AG10803 (cell line): Measurements from ENCODE around the gene MITF.

Source experiments
- DNase-seq: peaks from one replicate; pipeline ENCODE4 v3.0.0; 2010; ENCODE audit warnings: low read depth
- H3K4me3 ChIP-seq: 2 replicates; pipeline ENCODE4 v1.5.1; 2011; ENCODE audit warnings: mild to moderate bottlenecking, low read length, control low read depth
- TF ChIP-seq, protein P1 (sequence below): conservative IDR thresholded peaks from 2 replicates; pipeline ENCODE4 v1.5.1; 2011; ENCODE audit warnings: mild to moderate bottlenecking, low read length, control low read depth, inconsistent platforms

MITF gene

DNA sequence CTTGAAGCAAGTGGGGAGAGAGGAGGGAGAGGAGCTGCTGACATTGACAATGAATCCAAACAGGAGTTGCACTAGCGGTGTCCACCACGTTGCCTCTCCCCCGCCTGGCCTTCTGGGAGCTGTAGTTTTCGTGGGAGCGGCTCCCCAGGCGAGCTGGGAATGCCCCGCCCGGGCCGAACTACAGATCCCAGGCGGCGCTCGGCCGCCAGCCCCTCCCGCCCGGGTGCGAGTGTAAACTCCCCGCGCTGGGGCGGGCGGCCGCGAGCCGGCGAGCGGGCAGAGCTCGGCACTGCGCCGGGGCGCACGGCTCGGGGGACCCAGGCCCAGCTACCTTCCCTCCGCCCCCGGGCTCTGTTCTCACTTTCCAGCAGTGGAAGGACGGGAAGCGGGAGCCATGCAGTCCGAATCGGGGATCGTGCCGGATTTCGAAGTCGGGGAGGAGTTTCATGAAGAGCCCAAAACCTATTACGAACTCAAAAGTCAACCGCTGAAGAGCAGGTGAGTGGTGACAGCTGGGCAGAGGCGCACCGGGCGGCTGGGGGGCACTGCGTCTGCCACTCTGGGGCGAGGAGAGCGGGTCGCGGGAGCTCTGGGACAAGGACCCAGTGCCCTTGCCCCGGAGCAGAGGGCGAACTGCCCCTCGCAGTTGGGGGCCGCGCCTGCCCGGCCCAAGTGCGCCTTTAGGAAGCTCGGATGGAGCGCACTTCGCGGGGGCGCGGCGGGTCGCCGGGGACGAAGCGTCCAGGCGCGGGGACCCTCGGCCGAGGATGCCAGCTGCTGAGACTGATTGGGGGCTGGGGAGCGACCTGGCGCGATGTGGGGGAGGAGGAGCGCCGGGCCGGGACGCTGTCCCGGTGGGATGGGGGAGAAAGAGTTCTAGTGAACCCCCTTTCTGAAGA is at the start of gene MITF:
Gene MITF, plus strand, starts transcription at position 261 of the 899 bp plus-strand sequence. Its CDS starts 134 bp downstream, at position 395.
- H3K4me3 ChIP-seq: peak within 1 kb of the TSS; percentile 75
- peak; percentile 81 for DNase-seq
- TF ChIP-seq, protein P1, sequence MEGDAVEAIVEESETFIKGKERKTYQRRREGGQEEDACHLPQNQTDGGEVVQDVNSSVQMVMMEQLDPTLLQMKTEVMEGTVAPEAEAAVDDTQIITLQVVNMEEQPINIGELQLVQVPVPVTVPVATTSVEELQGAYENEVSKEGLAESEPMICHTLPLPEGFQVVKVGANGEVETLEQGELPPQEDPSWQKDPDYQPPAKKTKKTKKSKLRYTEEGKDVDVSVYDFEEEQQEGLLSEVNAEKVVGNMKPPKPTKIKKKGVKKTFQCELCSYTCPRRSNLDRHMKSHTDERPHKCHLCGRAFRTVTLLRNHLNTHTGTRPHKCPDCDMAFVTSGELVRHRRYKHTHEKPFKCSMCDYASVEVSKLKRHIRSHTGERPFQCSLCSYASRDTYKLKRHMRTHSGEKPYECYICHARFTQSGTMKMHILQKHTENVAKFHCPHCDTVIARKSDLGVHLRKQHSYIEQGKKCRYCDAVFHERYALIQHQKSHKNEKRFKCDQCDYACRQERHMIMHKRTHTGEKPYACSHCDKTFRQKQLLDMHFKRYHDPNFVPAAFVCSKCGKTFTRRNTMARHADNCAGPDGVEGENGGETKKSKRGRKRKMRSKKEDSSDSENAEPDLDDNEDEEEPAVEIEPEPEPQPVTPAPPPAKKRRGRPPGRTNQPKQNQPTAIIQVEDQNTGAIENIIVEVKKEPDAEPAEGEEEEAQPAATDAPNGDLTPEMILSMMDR: no peak

DNA sequence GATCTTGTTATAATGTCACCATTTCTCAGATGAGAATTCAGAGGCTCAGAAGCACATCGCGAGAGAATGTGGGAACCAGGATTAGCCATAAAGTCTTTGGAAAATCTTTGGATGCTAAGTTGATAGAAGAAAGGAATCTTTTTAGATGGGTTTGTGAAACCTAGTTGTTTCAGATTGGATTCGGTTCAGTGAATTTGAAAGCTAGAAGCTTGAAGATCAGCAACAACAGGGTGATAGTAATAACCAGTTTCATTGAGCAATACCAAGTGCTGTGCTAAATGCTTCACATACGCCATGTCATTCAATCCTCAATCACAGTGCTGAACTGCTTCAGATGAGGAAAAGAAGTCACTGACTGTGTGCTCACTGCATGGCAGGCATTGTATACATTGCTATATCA is 47.4 kb upstream of the MITF start:
- TF ChIP-seq, protein P1: no peak
- DNase-seq: no peak
- H3K4me3 ChIP-seq: no peak overlapping the region

- TF ChIP-seq, protein P1: no peak
- no peak for DNase-seq
- no peak overlapping the region for H3K4me3 ChIP-seq
Observed at GRCh38 chr3:69692761-69693160, 46.5 kb upstream of the MITF start.

GRCh38 chr3:69695443-69695842 is 43.8 kb upstream of the MITF start:
- TF ChIP-seq, protein P1: no peak
- DNase-seq: no peak
- no peak overlapping the region for H3K4me3 ChIP-seq

- no peak for DNase-seq
- TF ChIP-seq, protein P1: no peak
- H3K4me3 ChIP-seq: no peak overlapping the region
Observed at GRCh38 chr3:69695933-69696332, 43.3 kb upstream of the MITF start.

- no peak overlapping the region for H3K4me3 ChIP-seq
- DNase-seq: no peak
- TF ChIP-seq, protein P1: no peak
Observed at GRCh38 chr3:69696367-69696766, 42.9 kb upstream of the MITF start.

- DNase-seq: no peak
- no peak overlapping the region for H3K4me3 ChIP-seq
- TF ChIP-seq, protein P1: no peak
Observed at GRCh38 chr3:69697381-69697780, 41.9 kb upstream of the MITF start.
